SJCRH30 (cell line): ENCODE data around the gene GSTO2. TPM values are rescaled to one million over a fixed set of nuclear protein-coding genes. Genes with fewer than 3 reads are reported as not detected.

Source experiments
- DNase-seq, 2 experiments: peaks; one replicate each; pipeline ENCODE4 v3.0.0-alpha.2; 2015 to 2020
- H3K27ac ChIP-seq: fragments of 250-450 bp; sonication (Bioruptor Pico); 2 replicates; pipeline ENCODE4 v1.5.1; 2020; ENCODE audit warnings: mild to moderate bottlenecking, moderate library complexity
- H3K27me3 ChIP-seq: fragments of 250-450 bp; sonication (Bioruptor Pico); 2 replicates; pipeline ENCODE4 v1.5.1; 2020; ENCODE audit warnings: mild to moderate bottlenecking, moderate library complexity
- H3K36me3 ChIP-seq: fragments of 250-450 bp; sonication (Bioruptor Pico); 2 replicates; pipeline ENCODE4 v1.5.1; 2020; ENCODE audit warnings: mild to moderate bottlenecking, moderate library complexity
- H3K4me1 ChIP-seq: fragments of 250-450 bp; sonication (Bioruptor Pico); 2 replicates; pipeline ENCODE4 v1.5.1; 2020; ENCODE audit warnings: mild to moderate bottlenecking, moderate library complexity
- H3K4me3 ChIP-seq: fragments of 250-450 bp; sonication (Bioruptor Pico); 2 replicates; pipeline ENCODE4 v1.5.1; 2020; ENCODE audit warnings: mild to moderate bottlenecking, moderate library complexity
- H3K9me3 ChIP-seq: fragments of 250-450 bp; sonication (Bioruptor Pico); replicated peaks from 2 replicates; pipeline ENCODE4 v1.5.1; 2020; ENCODE audit warnings: mild to moderate bottlenecking, moderate library complexity
- total RNA-seq: library from RNA; depleted of rRNA; stranded (reverse); fragments of >200 nt; shearing (Covaris generic); gene quantifications from 2 replicates; pipeline ENCODE4 v1.2.3, GENCODE V29; 2014

GSTO2 gene
- total RNA-seq, 1 experiment from 2014 or later: 0.08 TPM

DNA sequence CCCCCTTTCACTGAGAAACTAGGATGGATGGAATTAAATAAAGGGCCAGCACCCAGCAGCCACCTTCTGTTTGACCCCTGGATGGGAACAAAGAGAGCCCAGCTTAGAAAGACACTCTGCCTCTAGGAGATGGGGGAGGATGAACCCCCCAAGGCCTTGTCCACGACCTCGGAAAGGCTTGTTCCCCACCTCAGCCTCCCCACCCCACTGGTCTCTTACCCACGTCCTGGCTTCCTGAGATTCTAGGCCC, 59.6 kb downstream of the GSTO2 start:
- Histone ChIP-seq H3K4me3 (no peak overlapping the region), H3K9me3 (no peaks in the 10 kb centered on the region)

DNA sequence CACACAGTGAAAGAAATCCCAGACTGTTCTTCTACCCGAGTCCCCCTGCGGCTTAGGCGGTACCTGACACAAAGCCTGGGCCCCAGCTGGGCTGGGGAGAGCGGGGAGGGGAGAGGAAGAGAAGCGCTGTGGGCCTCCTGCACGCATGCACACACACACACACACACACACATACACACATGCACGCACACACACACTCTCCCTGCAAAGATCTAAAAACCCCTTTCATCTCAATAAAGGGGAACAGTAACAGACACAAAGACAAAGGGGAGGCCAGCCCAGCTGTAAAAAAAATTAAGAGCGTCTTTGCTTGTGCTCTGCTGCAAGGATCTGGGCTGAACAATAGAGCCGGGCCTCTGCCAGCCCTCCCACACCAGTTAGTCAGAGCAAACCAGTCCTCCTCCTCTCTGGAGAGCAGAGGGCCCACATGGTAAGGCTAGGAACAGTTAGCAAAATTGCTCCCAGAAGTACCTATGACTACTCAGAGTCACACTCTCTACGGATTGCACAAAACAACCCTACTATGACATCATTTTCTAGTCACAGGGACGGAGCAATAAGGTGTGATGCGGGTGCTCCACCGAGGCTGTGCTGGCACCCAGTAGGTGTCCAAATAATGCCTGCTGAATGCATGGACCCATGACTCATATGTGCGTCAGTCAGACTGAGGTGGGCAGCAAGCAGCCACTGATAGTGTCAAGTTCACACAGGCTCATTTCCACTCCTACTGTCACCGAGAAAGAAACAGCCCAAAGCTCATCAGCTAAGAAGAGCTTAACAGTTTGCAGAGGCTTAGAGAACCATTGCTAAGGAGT, 60.1 kb downstream of the GSTO2 start:
- Histone ChIP-seq H3K9me3 (no peaks in the 10 kb centered on the region), H3K27me3 (no peaks in the 10 kb centered on the region), H3K36me3 (no peaks in the 10 kb centered on the region), H3K4me1 (no peaks in the 10 kb centered on the region), H3K4me3 (no peak overlapping the region), H3K27ac (no peak overlapping the region)
- no peak for DNase-seq

More for the DNA sequence above, 59.6 kb downstream of the GSTO2 start:
- Histone ChIP-seq H3K27me3 (no peaks in the 10 kb centered on the region), H3K4me1 (no peaks in the 10 kb centered on the region), H3K36me3 (no peaks in the 10 kb centered on the region), H3K27ac (no peak overlapping the region)
- no peak for DNase-seq

DNA sequence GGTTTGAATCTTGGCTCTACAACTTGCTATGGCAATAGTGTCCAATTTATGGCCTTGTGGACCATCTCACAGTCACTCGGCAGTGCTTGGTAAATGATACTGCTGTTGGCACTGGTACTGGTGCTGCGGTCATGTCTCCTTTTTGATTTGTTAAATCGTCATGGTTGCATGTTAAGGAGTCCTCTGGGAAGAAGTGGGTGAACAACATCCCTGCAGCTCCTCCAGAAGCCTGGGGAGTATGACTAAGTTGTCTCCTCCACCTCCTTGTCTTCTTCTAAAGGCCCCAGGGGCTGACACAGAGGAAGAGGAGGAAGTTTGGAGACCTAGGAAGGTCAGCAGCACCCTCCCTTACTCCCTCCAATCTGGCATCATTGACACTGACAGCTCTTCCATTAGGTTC, 60.8 kb downstream of the GSTO2 start:
- no peaks in the 10 kb centered on the region for H3K36me3 ChIP-seq
- DNase-seq: no peak
- H3K9me3 ChIP-seq: no peaks in the 10 kb centered on the region
- H3K4me1 ChIP-seq: no peaks in the 10 kb centered on the region
- H3K27me3 ChIP-seq: no peaks in the 10 kb centered on the region
- no peak overlapping the region for H3K4me3 ChIP-seq
- H3K27ac ChIP-seq: no peak overlapping the region

DNA sequence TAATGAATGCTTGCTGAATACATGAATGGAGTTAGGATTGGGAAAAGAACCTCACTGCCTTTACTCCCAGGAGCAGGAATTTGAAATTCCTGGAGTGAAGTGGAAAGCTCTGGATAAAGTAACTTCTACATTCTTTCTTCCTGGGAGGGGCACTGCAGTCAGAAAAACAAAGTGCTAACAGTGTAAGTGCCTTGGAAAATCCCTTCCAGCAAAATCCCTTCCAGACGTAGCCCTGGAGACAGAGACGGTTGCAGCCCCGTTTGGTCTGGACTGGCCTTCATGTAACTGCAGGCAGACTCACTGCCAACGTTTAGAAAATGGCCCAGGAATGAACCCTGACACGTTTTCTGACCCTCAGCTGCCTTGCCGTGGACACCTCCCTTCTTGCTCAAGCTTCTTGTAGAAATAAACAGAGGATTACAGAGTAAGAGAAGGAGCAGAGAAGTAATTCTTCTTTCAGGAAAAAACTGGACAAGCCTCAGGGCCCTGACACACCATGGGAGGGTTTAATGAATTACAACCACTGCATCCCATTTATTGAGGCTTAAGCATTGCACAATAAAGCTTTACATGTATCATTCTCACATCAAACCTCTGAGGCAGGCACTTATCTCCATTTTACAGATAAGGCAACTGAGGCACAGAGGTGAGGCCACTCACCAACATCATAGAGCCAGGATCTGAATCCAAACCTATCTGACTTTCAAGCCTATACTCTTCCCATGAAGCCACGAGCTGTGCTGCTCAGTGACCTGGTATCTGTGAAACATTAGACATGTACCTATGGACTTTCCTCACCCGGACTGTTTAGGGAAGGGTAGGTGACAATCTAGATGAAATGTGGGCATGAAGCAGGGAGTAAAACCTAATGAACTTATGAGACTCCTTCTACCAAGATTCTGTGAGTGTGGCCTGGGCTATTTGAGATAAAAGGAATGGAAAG, 61.5 kb downstream of the GSTO2 start:
- H3K4me3 ChIP-seq: no peak overlapping the region
- H3K27ac ChIP-seq: no peak overlapping the region
- H3K9me3 ChIP-seq: no peaks in the 10 kb centered on the region
- no peaks in the 10 kb centered on the region for H3K4me1 ChIP-seq
- H3K36me3 ChIP-seq: no peaks in the 10 kb centered on the region
- DNase-seq: no peak
- no peaks in the 10 kb centered on the region for H3K27me3 ChIP-seq

DNA sequence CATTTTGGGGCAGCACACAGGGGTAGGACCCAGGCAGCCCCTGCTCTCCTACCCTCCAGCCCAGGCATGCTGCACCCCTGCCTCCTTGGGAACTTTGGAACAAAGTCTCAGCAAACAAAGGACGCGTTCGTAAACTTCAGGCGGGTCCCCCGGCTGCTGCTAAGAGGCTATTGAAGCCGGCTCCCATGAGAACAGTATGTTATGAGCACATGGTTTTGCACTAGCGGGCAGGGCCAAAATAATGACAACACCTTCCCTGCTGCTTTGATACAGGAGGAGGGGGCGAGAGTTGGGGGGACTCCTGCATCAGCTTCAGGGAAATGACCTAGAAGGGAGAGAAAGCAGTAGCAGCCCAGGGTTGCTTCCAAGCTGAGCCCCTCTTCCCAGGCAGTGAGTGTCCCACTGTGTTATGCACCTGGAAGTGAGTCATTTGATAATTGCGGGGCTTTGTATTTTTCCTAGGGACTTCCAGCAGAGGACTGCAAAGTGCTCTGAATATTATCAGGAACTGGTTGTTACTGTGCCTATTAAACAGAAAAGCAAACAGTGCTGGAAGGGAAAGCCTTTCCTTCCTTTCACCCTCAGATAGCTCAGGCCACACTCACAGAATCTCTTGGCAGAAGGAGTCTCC, 62.3 kb downstream of the GSTO2 start:
- Histone ChIP-seq H3K27ac (no peak overlapping the region), H3K4me3 (no peak overlapping the region), H3K36me3 (no peaks in the 10 kb centered on the region), H3K27me3 (no peaks in the 10 kb centered on the region), H3K4me1 (no peaks in the 10 kb centered on the region), H3K9me3 (no peaks in the 10 kb centered on the region)
- DNase-seq: no peak

DNA sequence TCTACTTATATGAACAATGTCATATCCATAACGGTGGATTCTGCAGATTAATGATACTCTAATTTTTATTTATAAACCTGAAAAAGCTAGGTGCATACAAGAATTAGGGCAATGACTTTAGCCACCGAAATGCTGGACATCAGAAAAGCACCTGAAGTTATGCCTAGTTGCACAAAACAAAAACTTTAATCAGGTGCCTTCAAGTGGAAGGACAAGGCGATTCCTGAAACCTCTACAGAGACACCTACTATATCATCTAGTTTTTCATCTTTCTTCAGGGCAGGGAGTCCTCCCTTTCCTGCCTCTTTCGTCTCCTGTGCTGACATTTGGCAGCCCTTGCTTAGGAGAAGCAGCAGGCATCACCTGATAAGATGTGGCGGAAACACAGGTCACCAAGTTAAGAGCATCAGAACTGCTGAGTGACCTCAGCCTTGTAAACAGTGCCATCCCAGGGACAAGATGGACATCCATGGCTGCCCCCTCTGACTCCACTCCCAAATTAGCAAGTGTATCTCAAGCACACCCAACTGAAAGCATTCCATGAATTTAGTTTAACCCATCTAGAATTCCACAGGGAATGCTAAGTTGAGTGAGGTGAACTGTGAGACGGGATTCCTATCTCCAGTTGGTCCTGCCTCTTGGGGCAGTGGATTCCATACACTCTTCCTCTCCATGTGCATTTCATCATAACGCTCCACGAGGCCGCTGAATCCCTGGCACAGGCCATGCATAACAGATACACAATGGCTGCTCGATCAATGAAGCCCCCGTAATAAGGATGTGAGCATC, 63.5 kb downstream of the GSTO2 start:
- no peaks in the 10 kb centered on the region for H3K27me3 ChIP-seq
- no peaks in the 10 kb centered on the region for H3K4me1 ChIP-seq
- H3K27ac ChIP-seq: no peak overlapping the region
- no peak for DNase-seq
- no peaks in the 10 kb centered on the region for H3K36me3 ChIP-seq
- H3K9me3 ChIP-seq: no peaks in the 10 kb centered on the region
- H3K4me3 ChIP-seq: no peak overlapping the region

DNA sequence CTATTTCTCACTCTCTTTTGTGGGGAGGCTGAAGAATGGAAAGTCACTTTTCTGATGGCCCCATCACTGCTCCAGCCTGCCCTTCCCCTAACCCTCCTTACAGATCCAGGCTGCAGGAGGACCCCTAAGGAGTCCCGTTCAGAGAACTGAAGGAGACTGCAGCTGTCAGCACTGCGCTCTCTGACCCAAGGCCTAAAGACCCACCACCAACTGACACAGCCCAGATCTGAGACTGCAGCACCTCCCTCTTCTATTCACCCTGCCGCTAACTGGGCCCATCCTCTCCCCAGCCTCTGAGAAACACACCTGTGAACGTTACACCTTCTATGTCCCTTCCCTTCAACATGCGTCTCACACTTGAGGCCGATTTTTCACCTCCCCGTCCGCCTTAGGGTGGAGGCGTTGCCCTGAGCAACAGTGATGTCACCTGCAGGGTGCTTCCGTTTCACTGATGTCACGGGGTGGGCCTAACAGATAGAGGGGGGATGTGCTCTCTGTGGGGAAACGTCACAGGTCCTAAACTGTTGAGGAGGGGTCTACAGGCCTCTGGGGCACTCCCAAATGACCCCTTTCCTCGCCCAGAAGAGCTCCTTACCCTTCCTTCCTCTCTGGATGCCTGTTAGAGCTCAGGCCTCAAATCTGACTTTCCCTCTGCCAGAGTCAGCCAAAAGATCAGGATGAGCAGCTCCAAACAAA, 64.2 kb downstream of the GSTO2 start:
- H3K36me3 ChIP-seq: no peaks in the 10 kb centered on the region
- no peak for DNase-seq
- no peaks in the 10 kb centered on the region for H3K4me1 ChIP-seq
- H3K27ac ChIP-seq: no peak overlapping the region
- no peaks in the 10 kb centered on the region for H3K9me3 ChIP-seq
- no peak overlapping the region for H3K4me3 ChIP-seq
- H3K27me3 ChIP-seq: no peaks in the 10 kb centered on the region

DNA sequence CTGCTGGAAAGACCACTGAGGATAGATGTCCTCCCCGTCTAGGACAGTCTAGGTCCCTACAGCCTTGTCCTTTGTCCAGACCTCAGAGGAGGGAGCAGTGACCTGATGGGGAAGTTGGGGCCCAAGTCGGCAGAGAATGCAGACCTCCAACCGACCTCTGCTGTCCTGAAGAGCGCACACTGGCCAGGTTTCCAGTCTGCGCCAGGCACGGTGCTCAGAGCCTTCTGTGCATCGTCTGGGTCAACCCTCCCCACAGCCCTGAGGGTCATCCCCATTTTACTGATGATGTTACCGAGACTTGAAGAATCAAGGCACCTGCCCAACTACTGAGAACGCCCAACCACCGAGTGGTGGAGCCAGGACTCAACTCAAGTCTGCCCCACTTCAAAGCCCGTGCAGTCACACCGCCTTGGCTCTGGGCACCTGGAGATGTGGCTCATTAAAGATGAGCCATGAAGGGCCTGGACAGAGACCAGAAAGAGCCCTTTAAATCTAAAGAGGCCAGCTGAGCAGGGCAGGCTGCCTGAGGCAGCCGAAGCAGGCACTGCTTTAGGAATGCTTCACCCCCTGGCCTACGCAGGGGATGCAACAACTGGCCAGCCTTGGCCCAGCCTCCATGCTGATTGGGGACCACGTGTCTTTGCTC, 64.9 kb downstream of the GSTO2 start:
- H3K9me3 ChIP-seq: no peaks in the 10 kb centered on the region
- H3K27me3 ChIP-seq: no peaks in the 10 kb centered on the region
- no peaks in the 10 kb centered on the region for H3K36me3 ChIP-seq
- H3K27ac ChIP-seq: no peak overlapping the region
- H3K4me3 ChIP-seq: no peak overlapping the region
- no peak for DNase-seq
- no peaks in the 10 kb centered on the region for H3K4me1 ChIP-seq

DNA sequence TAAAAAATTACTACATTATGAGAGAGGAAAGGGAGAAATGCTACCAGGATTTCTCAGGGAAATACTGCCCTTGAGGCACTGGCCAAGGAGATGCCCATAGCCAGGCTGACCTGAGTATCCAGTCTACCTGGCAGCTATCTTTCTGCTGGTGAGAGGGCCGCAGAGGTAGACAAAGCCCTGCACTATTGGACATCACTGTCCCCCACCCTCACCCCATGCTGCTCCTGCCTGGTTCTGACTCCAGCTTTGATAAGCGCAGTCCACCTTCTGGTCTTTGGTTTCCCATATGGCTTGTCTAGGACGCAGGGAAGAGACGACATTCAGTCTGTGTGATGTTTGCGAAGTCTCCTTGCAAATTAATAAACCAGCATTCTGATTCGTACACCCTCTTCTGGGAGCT, 65.6 kb downstream of the GSTO2 start:
- Histone ChIP-seq H3K9me3 (no peaks in the 10 kb centered on the region), H3K4me1 (peaks cover 6% of the 10 kb centered on the region), H3K27me3 (no peaks in the 10 kb centered on the region), H3K36me3 (no peaks in the 10 kb centered on the region), H3K4me3 (no peak overlapping the region), H3K27ac (no peak overlapping the region)
- no peak for DNase-seq

DNA sequence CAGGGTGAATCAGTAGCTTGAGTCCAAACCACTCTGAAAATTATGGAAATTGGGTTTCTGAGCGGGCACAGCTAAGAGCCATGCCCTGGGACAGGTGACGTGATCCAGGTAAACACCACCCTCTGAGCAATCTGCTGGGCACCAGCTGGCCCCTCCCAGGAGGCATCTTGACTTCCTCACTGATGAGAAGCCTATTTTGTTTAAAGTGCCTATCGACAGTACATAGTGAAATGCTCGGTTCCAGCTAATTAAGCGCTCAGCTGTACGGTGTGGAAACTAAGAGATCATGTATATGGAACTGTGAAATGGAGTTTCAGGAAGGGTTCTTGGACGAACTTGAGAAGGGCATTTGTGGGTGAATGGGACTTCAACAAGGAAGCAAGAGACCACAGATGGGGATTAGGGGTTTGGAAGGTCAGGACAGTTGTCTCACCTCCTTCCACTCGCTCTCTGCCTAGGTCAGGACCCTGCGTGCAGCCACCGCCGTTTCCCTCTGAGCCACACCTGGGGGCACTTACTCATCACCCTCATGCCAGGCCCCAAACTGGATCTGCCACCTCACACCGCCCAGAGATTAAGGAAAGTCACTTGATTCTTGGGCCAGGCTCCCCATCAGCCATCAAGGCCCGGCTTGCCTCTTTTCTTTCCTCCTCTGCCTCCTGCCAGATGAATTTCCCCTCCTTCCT, 66.1 kb downstream of the GSTO2 start:
- peaks cover 7% of the 10 kb centered on the region for H3K4me1 ChIP-seq

DNA sequence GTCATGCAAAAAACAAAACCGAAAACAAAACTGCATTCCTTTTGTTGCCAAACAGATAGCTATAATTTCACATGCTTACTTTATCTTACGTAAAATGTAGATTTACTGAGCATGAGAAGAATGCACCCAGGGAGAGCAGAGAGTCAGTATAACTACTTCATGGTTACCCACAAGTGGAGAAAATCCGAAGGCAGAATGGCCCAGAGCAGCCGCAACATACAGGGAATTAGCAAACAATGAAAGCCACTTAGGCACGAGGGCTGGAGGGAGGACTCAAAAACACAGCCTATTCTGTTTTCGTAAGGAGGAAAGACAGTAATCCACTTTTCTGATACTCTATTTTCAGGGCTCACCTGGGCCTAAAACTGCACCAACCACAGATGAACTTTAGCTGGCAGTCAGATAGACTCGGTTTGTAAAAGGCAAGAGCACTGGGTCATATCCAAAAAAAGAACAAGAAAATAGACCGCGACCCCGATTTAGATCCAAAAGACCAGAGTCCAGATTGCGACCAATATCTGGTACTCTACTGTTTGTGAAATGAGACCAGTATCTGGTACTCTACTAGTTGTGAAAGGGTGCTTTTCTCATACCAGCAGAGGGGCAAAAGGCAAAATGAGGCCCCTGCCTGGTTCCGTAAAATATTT, 68.0 kb downstream of the GSTO2 start:
- H3K4me1 ChIP-seq: peaks cover 7% of the 10 kb centered on the region
- H3K4me3 ChIP-seq: peak overlapping the region; percentile 87
- no peaks in the 10 kb centered on the region for H3K36me3 ChIP-seq
- H3K27me3 ChIP-seq: peaks cover 5% of the 10 kb centered on the region; the same call in 1 of the 2 replicates
- no peaks in the 10 kb centered on the region for H3K9me3 ChIP-seq
- peak in 1 of 2 experiments; percentile 38 for DNase-seq
- peak overlapping the region; percentile 53; the same call in 1 of the 2 replicates for H3K27ac ChIP-seq

More for the DNA sequence above, 66.1 kb downstream of the GSTO2 start:
- Histone ChIP-seq H3K4me3 (no peak overlapping the region), H3K36me3 (no peaks in the 10 kb centered on the region), H3K9me3 (no peaks in the 10 kb centered on the region), H3K27ac (no peak overlapping the region), H3K27me3 (peaks cover 3% of the 10 kb centered on the region; the same call in 1 of the 2 replicates)
- DNase-seq: no peak

DNA sequence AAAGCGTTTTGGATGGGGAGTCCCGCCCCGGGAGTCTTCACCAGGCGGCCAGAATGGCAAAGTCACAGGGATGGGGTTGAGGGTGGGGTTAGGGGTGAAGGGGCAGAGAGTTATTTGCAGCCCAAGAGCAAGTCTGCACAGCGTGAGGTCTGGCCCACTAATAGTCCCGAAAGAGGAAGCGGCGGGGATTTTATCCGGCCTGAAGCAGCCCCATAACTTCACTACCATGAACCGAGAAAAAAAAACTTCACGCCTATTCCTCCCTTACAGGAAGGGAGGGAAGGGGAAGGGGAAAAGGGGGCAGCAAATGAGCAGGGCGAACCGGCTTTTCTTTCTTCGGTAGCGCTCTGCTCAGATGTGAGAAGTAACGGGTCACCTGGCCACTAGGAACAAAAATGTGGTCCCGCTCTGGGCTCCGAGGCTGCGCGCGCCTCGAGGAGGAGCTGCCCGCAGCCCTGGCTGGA, 68.6 kb downstream of the GSTO2 start:
- Histone ChIP-seq H3K27me3 (peaks cover 5% of the 10 kb centered on the region; the same call in 1 of the 2 replicates), H3K36me3 (no peaks in the 10 kb centered on the region), H3K9me3 (no peaks in the 10 kb centered on the region), H3K4me3 (peak overlapping the region; percentile 87), H3K27ac (peak overlapping the region; percentile 53), H3K4me1 (peaks cover 7% of the 10 kb centered on the region)
- peak in 1 of 2 experiments; percentile 22 for DNase-seq
